Erythroblast (primary cell): ENCODE data around the gene POGLUT3.

Experiments
- GATA1 ChIP-seq: IDR thresholded peaks from 2 replicates; pipeline ENCODE4 v1.6.1; 2011; ENCODE audit warnings: low read depth, mild to moderate bottlenecking, control low read depth, low read length, moderate library complexity
- POLR2A ChIP-seq: IDR thresholded peaks from 2 replicates; pipeline ENCODE4 v1.6.1; 2011; ENCODE audit warnings: mild to moderate bottlenecking, low read length

DNA sequence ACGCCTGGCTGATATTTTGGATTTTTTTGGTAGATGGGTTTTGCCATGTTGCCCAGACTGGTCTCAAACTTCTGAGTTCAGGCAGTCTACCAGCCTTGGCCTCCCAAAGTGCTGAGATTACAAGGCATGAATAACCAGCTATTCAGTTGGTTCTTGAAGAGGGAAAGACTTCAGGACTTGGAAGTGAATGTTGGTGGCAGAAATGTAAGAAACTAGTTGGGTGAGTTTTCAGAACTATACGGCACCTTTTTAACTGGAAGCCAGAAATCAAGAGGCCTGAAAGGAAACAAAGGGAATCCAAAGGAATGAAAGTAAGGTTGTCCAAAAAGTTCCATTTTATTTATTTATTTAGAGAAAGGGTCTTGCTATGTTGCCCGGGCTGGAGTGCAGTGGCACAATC lies 2.9 kb downstream of the POGLUT3 start:
- no peak for TF ChIP-seq POLR2A
- no peak for TF ChIP-seq GATA1
